Measurements from ENCODE around the gene MAPK7.
A peak's percentile ranks its signal among the peaks of the same experiment; 100 is the strongest.

The MAPK7 gene

GRCh38 chr17:19383681-19384470, 5.6 kb downstream of the MAPK7 start:
- no peak overlapping the region for H3K4me3 ChIP-seq (replicated peaks in 1 of 2; ENCODE audit: low read depth in 2 of 2, low read length in 2 of 2)

GRCh38 chr17:19384723-19385391, 6.6 kb downstream of the MAPK7 start:
- no peak for TF ChIP-seq CTCF (IDR thresholded peaks at IDR 0.05; ENCODE audit: low read depth, low read length)
- H3K4me3 ChIP-seq (replicated peaks in 1 of 2; ENCODE audit: low read depth in 2 of 2, low read length in 2 of 2) = peak overlapping the region in 1 of 2 donors; percentile 64
- peak; percentile 89 to 98 for DNase-seq (ENCODE audit: low read depth in 2 of 2)

More at GRCh38 chr17:19383681-19384470, 5.6 kb downstream of the MAPK7 start:
- no peak for TF ChIP-seq CTCF (IDR thresholded peaks at IDR 0.05; ENCODE audit: low read depth, low read length)
- peak in 1 of 2 donors; percentile 28 for DNase-seq (ENCODE audit: low read depth in 2 of 2)

- H3K4me3 ChIP-seq (replicated peaks in 1 of 2; ENCODE audit: low read depth in 2 of 2, low read length in 2 of 2) = peak overlapping the region in 1 of 2 donors; percentile 64
- DNase-seq (ENCODE audit: low read depth in 2 of 2) = no peak
- TF ChIP-seq CTCF (IDR thresholded peaks at IDR 0.05; ENCODE audit: low read depth, low read length) = no peak
These were observed 7.3 kb downstream of the MAPK7 start for GRCh38 chr17:19385521-19385983.

- peak; percentile 77 to 95 for DNase-seq (ENCODE audit: low read depth in 2 of 2)
- peak overlapping the region; percentile 34 to 64 for H3K4me3 ChIP-seq (replicated peaks in 1 of 2; ENCODE audit: low read depth in 2 of 2, low read length in 2 of 2)
- no peak for TF ChIP-seq CTCF (IDR thresholded peaks at IDR 0.05; ENCODE audit: low read depth, low read length)
These were observed 8.0 kb downstream of the MAPK7 start for GRCh38 chr17:19386051-19386929.

- TF ChIP-seq CTCF (IDR thresholded peaks at IDR 0.05; ENCODE audit: low read depth, low read length) = no peak
- DNase-seq (ENCODE audit: low read depth in 2 of 2) = peak; percentile 76 to 95
- peak within 1 kb of the TSS; percentile 34 to 64 for H3K4me3 ChIP-seq (replicated peaks in 1 of 2; ENCODE audit: low read depth in 2 of 2, low read length in 2 of 2)
These were observed 8.9 kb downstream of the MAPK7 start, which contains the start of gene MFAP4 for GRCh38 chr17:19386974-19387920. Gene MFAP4, minus strand, starts transcription at chr17:19387190. Its CDS starts 35 bp downstream, at chr17:19387155.
